UCSD-AML1 (cell line): ENCODE results near the gene SBSN.

Experiments used
- DNase-seq: peaks from one replicate; lab custom pipeline; 2025; ENCODE audit not compliant: unreplicated experiment; lab: John Stamatoyannopoulos, UW

The SBSN gene

GRCh38 chr19:35508129-35508528 lies 20.0 kb downstream of the SBSN start:
- DNase-seq, result no peak

GRCh38 chr19:35507561-35507960 lies 20.6 kb downstream of the SBSN start:
- DNase-seq, result no peak

GRCh38 chr19:35506011-35506410 lies 22.1 kb downstream of the SBSN start:
- no peak for DNase-seq

- no peak for DNase-seq
Observed at GRCh38 chr19:35502751-35503150, 25.4 kb downstream of the SBSN start.

GRCh38 chr19:35501684-35502083 lies 26.4 kb downstream of the SBSN start:
- DNase-seq, result no peak

GRCh38 chr19:35500611-35501010 lies 27.5 kb downstream of the SBSN start:
- no peak for DNase-seq

GRCh38 chr19:35498984-35499527 lies 29.1 kb downstream of the SBSN start:
- DNase-seq, result no peak

GRCh38 chr19:35498220-35498619 lies 29.9 kb downstream of the SBSN start:
- no peak for DNase-seq

GRCh38 chr19:35497406-35497805 lies 30.7 kb downstream of the SBSN start:
- no peak for DNase-seq

GRCh38 chr19:35495107-35496064 lies 32.7 kb downstream of the SBSN start:
- DNase-seq, result peak; percentile 63

GRCh38 chr19:35493971-35494370 lies 34.1 kb downstream of the SBSN start:
- DNase-seq, result no peak

GRCh38 chr19:35491836-35492360 lies 36.2 kb downstream of the SBSN start:
- DNase-seq, result no peak

GRCh38 chr19:35490364-35490763 lies 37.7 kb downstream of the SBSN start, which contains the start of gene KRTDAP:
KRTDAP (minus strand) TSS chr19:35490464; CDS start chr19:35490442, 22 bp downstream.
- DNase-seq, result no peak

GRCh38 chr19:35488677-35489076 lies 39.4 kb downstream of the SBSN start:
- no peak for DNase-seq

GRCh38 chr19:35487656-35488182 lies 40.4 kb downstream of the SBSN start:
- no peak for DNase-seq

- no peak for DNase-seq
Observed at GRCh38 chr19:35486268-35486708, 41.8 kb downstream of the SBSN start.

- no peak for DNase-seq
Observed at GRCh38 chr19:35484252-35485036, 43.7 kb downstream of the SBSN start.

- DNase-seq, result no peak
Observed at GRCh38 chr19:35483089-35483488, 45.0 kb downstream of the SBSN start.

GRCh38 chr19:35478794-35479677 lies 49.1 kb downstream of the SBSN start:
- no peak for DNase-seq

GRCh38 chr19:35476149-35476548 lies 52.0 kb downstream of the SBSN start:
- no peak for DNase-seq
